NAMALWA (cell line): ENCODE data around the gene MSMB.
"Not testable (repeated sequence)": the region's sequence is repeated elsewhere in the genome, so short reads cannot be mapped to it uniquely, and the experiment has no call there.

ENCODE experiments used
- DNase-seq: peaks from one replicate; pipeline ENCODE4 v3.0.0-alpha.2; 2015; ENCODE audit warnings: low spot score

The MSMB gene, protein sequence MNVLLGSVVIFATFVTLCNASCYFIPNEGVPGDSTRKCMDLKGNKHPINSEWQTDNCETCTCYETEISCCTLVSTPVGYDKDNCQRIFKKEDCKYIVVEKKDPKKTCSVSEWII

DNA sequence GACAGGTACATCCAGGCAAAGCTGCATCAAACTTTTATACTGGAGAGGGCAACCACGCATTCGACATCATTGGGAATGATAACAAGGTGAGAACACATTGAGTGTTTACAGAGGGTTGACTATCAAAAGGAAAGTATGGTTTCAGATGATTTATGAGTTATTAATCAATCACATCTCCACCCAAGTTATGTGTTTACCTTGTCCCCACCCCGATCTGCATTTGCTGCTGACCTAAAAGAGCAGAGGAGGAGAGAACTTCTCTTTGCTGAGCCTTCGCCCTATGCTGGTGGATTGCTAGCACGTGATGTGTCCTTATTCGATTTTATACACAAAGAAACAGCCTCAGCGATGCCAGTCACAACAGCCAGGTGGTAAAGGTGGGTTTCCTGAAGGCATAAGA is at the start of gene MSMB:
Gene MSMB (minus strand): TSS at position 9 of the 400 bp plus-strand sequence. CDS start 32 bp downstream, outside the sequence.
- DNase-seq: no peak

DNA sequence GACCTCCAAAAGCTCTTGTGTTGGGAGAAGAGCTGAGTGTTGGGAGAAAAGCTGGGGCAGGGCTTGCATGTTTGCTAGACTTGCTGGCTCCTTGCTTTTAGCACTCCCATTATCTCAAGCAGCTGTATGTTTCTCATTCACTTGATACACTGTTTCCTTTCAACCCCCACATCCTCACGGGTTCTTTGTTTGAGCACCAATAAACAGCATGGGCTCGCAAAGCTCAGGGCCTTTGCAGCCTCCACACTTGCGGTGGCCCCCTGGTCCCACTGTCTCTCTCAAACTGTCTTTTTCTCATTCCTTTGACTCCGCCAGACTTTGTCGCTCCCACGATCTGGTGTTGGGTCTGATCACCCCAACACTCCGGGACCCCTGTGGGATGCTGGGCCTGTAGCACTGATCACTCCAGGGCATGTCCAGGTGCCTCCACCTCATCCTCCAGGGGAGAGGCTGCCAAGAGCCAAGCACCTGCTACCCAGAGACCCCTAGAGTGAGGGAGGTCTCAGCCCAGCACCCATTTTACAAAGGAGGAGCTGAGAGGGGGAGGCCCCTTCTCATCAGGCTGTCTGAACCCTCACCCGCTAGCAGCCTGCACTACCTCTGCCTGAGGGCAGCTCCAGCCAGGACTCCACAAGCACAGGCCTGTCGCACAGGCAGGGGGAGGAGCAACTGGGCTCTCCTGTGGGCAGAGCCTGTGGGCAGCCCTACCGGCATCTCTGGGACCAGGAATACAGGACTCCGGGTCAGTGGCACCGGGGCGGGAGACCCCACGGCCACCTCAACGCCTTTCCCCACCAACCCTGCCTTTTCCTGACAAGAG is 49.1 kb upstream of the MSMB start:
- DNase-seq: no peak

DNA sequence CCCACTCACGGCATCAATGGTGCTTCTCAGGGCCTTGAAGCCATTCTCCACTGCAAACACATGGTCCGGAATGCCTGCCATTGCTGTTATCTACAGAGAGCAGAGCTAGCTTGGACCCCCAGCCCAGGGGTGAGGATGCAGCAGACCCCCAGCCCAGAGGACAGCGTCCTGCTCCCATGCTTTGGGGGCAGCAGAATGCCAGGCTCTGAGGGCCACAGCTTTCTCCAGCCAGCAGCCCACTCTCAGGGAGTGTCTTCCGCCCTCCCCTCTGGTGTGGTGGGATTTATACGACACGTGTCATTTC is 48.1 kb upstream of the MSMB start:
- no peak for DNase-seq

DNA sequence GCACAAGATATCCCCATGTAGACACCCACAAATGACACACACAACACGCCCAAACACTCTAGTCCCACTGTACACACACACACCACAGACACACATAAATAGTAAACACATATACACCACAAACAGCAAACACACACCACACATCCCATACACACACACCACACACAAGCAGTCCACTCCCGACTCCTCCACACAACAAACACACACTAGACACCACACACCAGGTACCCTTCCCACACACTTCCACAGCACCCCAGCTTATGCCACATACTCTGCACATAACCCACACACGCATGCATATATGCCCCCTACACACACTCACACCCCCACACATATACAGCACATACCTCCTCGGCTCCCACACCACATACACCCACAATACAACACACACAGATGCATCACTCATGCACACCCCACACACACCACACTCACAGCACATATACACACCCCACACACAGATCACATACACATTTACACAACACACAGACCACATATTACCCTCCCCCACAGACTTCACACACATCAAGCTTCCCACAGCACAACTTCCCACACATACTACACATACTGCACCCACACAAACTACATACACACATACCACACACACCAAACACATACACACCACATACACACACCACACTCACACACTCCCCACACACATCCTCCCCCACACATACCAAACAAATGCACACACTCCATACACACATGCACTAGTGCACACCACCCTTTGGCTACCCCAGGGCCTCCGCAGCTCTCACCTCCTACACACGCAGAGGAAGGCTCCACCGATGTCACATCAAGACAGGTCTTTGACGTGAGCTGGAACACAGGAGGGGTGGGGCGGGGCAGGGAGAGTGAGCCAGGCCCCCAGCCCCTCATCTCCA is 47.5 kb upstream of the MSMB start:
- not testable (repeated sequence) for DNase-seq

DNA sequence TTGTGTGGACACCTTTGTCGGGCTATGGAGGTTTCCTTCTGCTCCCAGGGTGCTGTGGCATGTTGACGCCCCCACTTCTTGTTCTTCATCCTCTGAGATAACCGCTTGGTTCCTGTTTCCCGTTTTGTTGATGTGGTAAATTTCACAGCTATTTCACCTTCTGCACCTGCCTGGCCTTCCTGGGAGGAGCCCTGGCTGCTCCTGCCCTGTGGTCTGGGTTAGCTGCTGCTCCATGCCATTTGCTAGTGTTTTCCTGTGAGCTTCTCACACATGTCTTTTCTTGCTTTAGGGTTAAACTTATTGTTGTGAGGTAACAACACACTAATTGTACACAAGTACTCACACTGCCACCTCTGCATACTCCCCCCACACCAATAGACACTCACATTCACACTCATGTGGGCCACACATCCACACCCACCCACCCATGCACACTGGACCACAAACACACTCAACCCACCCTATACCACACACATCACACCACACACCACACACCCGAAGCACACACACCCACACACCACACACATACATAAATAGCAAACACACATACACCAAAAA is 46.5 kb upstream of the MSMB start:
- DNase-seq: peak; percentile 24

DNA sequence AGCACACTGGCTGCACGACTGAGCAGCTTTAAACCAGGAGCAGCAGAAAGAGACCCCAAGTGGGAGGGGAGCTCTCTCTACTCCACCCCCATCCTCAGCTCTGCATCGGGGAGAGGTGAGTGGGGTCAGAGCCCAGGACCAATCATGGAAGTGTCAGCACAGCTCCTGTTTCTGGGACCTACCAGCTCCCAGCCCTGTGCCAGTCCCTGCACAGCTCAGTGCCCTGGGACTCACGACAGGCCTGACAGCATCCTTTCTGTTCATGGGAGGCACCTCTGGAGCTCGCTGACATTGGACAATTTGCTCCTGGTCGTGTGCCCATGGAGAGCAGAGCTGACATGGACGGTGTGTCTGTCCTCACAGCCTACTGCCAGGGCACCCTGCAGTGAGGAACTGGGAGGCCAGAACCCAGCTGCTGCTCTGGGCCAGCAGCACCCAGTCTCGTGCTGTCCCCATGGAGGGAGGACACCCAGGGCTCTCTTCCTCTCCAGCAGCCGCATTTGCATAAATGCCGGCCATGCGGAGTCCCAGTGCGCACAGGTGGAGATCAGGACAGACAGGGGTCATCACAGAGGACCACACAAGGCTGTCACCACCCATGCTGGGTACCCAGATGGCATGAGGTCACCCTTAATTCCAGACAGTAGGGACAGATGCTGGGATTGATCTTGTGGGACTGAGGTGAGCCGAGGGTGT is 45.9 kb upstream of the MSMB start:
- DNase-seq: no peak

DNA sequence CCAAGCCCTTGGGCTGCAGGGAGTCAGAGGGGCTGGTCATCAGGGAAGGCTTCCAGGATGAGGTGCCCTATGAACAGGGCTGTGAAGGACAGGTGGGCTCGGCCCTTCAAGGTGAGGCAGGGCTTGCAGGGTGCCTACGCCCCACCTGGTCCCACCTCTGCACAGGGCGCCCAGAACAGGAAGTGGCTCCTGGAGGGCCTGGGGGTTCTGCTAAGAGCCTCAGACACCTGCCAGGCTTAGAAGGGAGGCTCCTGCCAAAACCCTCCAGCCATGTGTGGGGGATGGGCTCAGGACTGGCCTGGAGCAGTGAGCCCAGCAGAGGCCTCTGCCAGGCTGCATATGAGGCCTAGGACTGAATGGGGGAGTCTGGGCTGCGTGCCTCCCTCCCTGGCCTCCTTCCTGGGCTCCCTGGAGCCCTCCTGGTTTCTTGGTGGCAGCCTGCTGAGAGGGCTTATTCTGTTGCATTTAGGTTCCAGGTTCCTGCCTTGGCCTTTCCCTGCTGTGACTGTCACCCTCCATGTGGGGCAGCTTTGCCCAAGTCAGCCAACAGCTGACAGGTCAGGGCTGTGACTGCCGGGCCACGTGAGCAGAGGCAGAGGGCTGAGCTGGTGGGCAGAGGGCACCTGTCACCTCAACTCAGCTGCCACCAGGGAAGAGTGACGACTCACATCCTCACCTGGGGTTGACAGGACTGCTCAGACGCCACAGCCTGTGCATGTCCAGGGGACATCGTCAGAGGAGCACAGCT is 45.2 kb upstream of the MSMB start:
- peak; percentile 30 for DNase-seq

DNA sequence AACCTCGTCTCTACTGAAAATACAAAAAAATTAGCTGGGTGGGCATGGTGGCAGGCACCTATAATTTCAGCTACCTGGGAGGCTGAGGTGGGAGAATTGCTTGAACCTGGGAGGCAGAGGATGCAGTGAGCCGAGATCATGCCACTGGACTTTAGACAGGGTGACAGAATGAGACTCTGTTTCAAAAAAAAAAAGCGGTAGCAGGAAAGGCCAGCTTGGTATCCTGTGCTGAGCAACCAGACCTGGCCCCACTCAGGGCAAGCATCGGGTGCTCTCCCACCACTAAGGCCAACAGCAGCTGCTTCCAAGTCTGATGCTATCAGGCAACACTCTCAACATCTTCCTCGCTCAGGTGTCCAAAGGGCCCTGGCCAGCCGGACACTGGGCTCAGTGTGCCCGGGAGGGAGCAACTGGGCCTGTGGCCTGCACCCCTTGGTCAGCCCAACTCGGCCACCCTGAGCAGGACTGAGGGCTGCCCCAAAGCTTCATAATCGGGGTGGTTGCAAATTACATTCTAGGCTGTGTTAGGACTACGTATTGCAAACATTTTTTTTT is 44.3 kb upstream of the MSMB start:
- no peak for DNase-seq

DNA sequence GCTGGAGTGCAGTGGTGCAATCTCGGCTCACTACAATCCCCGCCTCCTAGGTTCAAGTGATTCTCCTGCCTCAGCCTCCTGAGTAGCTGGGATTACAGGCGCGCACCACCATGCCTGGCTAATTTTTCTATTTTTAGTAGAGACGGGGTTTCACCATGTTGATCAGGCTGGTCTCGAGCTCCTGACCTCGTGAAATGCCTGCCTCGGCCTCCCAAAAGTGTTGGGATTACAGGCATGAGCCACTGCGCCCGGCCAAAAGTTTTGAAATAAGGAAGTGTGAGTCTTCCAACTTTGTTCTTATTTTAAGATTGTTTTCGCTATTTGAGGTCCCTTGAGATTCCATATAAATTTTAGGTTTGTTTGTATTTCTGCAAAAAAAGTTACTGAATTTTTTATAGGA is 41.3 kb upstream of the MSMB start:
- DNase-seq: not testable (repeated sequence)

DNA sequence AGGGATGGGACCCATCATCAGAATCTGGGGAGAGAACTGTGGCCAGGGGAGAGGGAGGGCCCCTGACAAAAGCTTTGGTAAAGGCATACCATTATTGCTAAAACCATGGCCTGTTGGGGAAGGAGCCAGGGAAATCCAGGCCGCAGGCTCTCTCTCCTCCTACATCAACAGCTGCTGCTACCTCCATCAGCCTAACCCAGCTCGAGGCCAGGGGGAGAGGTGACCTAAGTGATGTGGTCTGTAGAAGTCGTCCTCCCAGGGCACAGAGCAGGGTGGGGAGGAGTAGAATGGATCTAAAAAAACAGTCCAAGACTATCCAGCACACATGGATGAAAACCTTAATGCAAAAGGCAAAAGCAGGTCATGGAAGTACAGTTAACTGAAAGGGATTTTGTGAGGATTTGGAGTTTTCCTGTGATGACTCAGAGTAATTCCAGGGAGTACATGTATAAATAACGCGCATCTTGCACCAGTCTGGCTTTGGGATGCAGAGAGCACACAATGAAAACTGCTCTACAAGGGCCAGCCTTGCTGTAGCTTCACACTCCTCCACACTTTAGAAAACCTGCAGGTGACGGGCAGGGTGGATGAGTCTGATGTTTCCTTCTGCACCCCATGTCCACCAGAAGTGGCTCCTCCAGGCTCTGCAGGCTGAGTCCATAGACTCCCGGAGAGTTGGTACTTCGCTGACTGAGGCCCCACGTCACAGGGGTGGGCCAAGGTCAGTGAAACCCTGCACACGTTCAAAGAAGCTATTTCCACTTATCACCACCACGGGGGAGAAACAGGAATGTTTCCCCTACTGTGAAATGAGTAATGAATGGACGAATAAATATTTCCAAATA is 38.5 kb upstream of the MSMB start:
- no peak for DNase-seq

DNA sequence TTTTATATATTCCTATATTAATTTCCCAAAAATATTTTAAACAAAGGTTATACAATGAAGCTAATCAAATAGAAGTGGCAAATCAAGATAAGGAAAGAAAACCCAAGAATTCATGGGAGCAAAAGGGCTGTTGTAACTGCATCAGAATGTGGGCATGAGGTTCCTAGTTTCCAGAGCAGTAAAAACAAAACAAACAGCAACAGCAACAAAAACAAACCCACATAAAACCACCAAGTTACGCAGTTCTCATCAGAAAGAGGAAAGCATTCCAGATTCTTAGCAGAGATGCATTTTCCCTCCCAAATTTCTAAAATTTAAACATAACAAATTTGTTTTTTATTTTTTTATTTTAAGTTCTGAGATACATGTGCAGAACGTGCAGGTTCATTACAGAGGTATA is 34.8 kb upstream of the MSMB start:
- DNase-seq: no peak

DNA sequence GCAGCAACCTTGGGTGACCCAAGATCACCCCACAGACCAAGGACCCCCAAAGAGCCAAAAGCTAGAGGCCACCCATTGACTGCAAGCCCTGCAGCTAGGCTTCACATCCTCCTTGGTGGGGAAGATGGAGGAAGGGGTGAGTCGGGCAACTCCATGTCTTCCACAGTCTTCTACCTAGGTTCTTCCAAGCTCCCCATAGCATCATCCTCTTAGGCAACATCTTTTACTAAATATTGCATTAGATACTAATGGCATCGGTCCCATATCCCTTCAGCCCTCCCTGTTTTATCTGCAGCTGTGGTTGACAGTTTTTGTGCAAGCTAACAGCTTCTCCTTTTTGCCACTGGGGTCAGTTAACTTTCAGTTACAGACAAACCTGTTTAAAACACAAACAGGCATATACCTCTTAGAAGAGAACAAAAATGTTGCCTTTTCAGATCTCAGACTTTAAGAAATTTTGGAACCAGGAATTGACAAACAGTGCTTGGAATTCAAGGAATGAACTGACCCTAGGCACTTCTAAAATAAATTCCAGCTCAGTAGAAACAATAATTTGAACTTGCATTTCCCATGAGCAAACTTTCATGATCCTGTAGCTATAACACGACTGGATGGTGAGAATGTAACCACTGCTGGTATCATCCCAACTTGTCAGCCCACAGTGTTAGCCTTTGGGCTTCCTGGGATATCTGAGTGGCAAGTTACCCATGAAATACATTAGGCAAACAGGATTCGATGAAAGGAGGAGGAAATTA is 33.9 kb upstream of the MSMB start:
- no peak for DNase-seq

DNA sequence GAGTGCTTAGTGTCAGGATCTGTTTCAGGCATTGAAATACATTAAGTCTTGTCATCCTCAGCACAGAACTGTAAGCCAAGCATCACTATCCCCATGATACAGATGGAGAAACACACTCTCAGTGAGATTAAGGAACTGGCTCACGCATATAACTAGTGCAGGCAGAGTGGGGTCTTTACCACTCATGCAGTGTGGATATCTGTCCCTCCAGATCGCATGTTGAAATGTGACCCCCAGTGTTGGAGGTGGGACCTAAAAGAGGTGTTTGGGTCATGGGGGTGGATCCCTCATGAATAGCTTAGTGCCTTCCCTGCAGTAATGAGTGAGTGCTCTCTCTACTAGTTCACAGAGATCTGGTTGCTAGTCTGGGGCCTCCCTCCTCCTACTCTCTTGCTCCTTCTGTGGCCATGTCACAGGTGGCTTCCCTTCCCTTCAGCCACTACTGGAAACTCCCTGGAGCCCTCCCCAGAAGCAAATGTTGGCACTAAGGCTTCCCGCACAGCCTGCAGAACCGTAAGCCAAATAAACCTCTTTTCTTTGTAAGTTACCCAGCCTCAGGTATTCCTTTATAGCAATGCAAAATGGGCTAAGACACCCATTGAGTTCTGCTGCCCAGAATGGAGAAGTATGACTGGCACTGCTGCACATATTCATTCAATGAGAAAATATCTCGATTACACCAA is 31.8 kb upstream of the MSMB start:
- no peak for DNase-seq

DNA sequence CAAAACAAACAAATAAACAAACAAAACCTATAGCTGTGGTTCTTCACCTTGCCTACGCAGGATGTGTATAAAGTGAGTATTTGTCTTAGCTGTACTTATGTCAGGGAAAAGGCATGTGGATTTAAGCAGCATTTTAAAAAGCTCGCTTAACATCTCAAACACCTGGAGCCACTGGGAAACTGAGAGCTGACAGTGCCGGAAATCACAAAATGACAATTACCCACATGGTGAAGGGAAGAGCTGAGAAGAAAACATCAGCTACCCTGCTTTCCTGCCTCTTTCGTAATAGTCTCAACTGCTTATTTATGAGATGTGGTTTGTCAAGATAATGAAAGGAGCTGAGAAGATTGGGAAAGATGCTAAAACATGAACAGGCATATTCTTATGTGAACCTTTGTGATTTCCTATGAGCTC is 31.1 kb upstream of the MSMB start:
- DNase-seq: no peak

DNA sequence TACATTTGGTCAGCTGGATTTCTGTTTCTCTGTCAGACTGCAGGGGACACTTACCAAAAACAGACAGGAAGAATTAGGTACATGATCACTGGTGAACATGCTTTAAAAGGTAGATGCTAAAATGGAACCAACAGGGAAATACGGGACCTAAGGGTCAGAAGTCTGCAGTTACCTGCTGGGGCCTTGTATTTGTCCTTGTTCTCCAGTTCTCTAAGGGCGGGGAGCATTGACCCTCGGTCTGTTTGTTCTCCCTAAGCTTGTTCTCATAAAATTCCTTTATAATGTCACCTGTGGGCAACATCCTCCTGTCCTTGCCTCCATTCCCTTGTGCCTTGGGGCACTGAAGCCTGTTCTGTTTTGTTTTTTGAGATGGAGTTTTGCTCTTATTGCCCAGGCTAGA is 29.8 kb upstream of the MSMB start:
- no peak for DNase-seq

DNA sequence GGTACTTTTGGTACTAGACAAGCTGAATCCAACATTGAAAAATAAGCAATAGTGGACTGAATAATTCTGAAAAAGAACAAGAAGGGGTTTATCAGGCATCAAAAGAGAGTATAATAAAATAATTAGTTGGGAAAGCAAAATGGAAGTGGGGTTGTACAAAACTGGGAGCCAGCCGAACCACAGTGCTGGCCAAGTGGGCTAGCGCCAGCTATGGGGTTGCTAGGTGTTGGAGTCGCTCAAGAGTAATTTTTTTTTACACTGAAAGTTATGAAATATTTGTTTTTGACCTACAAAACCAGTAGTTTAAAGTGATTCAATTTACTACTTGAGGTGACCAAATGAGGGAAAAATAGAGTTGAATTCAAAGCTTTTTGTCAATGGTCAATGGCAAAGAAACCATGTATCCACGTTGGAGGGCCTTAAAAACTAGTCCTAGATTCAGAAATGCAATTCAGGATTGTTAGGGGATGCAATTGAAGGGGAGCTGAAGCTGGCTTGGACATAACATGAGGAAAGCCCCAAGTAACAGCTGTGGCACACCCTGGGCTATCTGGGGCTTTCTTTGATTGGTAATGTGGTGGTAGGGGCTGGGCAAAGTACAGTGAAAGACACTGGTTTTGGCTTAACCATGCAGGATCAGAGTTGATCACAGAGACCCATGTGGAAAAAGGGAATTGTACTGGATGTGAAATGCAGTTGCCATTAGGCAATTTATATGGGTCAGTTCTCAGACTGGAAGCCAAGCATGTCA is 28.3 kb upstream of the MSMB start:
- DNase-seq: no peak

DNA sequence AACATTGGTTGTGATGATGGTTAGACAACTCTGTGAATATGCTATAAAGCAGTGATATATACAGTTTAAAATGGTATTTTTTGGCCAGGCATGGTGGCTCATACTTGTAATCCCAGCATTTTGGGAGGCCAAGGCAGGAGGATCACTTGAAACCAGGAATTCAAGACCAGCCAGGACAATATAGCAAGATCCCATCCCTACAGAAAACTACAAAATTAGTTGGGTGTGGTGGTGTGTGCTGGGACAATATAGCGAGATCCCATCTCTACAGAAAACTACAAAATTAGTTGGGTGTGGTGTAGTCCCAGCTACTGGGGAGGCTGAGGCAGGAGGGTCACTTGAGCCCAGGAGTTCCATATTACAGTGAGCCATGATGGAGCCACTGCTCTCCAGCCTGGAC is 27.5 kb upstream of the MSMB start:
- DNase-seq: no peak

DNA sequence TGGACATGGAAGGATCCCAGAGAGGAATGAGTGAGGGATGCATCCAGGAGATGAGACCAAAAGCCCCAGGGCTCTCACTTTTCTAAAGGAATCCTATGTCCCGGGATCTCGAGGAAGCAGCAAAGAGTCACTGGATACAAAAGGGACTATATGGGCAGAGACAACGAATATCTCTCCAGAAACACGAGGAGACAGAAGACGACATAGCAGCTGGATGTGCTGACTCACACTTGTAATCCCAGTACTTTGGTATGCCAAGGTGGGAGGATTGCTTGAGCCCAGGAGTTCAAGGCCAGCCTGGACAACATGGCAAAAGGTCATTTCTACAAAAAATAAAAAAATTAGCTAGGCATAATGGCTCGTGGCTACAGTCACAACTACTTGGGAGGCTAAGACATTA is 24.7 kb upstream of the MSMB start:
- no peak for DNase-seq
